GM23338 (cell line): ENCODE results near the gene EPHB3. TPM values are rescaled to one million over a fixed set of nuclear protein-coding genes. Genes with fewer than 3 reads are reported as not detected.

Source experiments
- ATAC-seq: fragments of 200-7000 bp; cut with Tn5 transposase; 3 replicates; pipeline ENCODE4 v1.9.1; 2020
- DNase-seq: peaks from one replicate; pipeline ENCODE4 v3.0.0-alpha.2; 2015; ENCODE audit warnings: low spot score
- H2AFZ ChIP-seq: fragments of 200-600 bp; sonication (generic); 2 replicates; pipeline ENCODE4 v1.8.0; 2016; ENCODE audit warnings: antibody characterized with exemption, mild to moderate bottlenecking, moderate library complexity
- H3F3A ChIP-seq: fragments of 200-600 bp; sonication (generic); replicated peaks from 2 replicates; pipeline ENCODE4 v1.8.0; 2017; ENCODE audit warnings: antibody characterized with exemption, mixed run types, low read depth
- H3K27ac ChIP-seq: fragments of 200-600 bp; sonication (generic); 2 replicates; pipeline ENCODE4 v1.6.1; 2016; ENCODE audit warnings: low read depth
- H3K27me3 ChIP-seq: fragments of 200-600 bp; sonication (generic); 2 replicates; pipeline ENCODE4 v1.8.0; 2016; ENCODE audit warnings: mild to moderate bottlenecking, mixed run types, moderate library complexity; ENCODE audit not compliant: insufficient read depth
- H3K36me3 ChIP-seq: fragments of 200-600 bp; sonication (generic); 2 replicates; pipeline ENCODE4 v1.8.0; 2016; ENCODE audit warnings: mild to moderate bottlenecking; ENCODE audit not compliant: insufficient read depth
- H3K4me1 ChIP-seq: fragments of 200-600 bp; sonication (generic); 2 replicates; pipeline ENCODE4 v1.8.0; 2016; ENCODE audit warnings: mild to moderate bottlenecking, moderate library complexity; ENCODE audit not compliant: insufficient read depth
- H3K4me2 ChIP-seq: fragments of 200-600 bp; sonication (generic); 2 replicates; pipeline ENCODE4 v1.7.1; 2017; ENCODE audit warnings: mixed run types
- H3K4me3 ChIP-seq: fragments of 200-600 bp; sonication (generic); 2 replicates; pipeline ENCODE4 v1.6.1; 2016; ENCODE audit warnings: mixed run types
- H3K79me2 ChIP-seq: fragments of 200-600 bp; sonication (generic); replicated peaks from 2 replicates; pipeline ENCODE4 v1.8.0; 2017; ENCODE audit warnings: mild to moderate bottlenecking; ENCODE audit not compliant: insufficient read depth
- H3K9me2 ChIP-seq: fragments of 200-600 bp; sonication (generic); 2 replicates; pipeline ENCODE4 v1.8.0; 2017; ENCODE audit not compliant: insufficient read depth
- H4K20me1 ChIP-seq: fragments of 200-600 bp; sonication (generic); replicated peaks from 2 replicates; pipeline ENCODE4 v1.8.0; 2017; ENCODE audit warnings: mild to moderate bottlenecking; ENCODE audit not compliant: insufficient read depth
- H3K27ac Mint-ChIP-seq: 2 replicates; pipeline ENCODE4 v1.8.0; 2020; ENCODE audit warnings: inconsistent platforms, mild to moderate bottlenecking, moderate library complexity, mixed read lengths
- H3K27me3 Mint-ChIP-seq: 3 replicates; pipeline ENCODE4 v1.8.0; 2022; ENCODE audit warnings: low read depth, mild to moderate bottlenecking, moderate library complexity, mixed read lengths, inconsistent platforms; ENCODE audit not compliant: insufficient read depth, poor library complexity
- H3K36me3 Mint-ChIP-seq: 3 replicates; pipeline ENCODE4 v1.8.0; 2021; ENCODE audit warnings: low read depth, mild to moderate bottlenecking, inconsistent platforms, moderate library complexity, mixed read lengths
- H3K4me1 Mint-ChIP-seq: 3 replicates; pipeline ENCODE4 v1.8.0; 2020; ENCODE audit warnings: mild to moderate bottlenecking, inconsistent platforms, mixed read lengths
- H3K4me3 Mint-ChIP-seq: 3 replicates; pipeline ENCODE4 v1.8.0; 2021; ENCODE audit warnings: moderate library complexity, mild to moderate bottlenecking, inconsistent platforms, mixed read lengths
- H3K9me3 Mint-ChIP-seq: 3 replicates; pipeline ENCODE4 v1.8.0; 2020; ENCODE audit warnings: moderate library complexity, mild to moderate bottlenecking, inconsistent platforms, mixed read lengths
- ETS1 ChIP-seq: IDR thresholded peaks from 2 replicates; pipeline ENCODE4 v1.6.1; 2016; ENCODE audit warnings: antibody characterized with exemption
- JUNB ChIP-seq: IDR thresholded peaks from one replicate; pipeline ENCODE4 v1.6.1; 2016; ENCODE audit warnings: antibody characterized with exemption; ENCODE audit not compliant: unreplicated experiment
- NANOG ChIP-seq: IDR thresholded peaks from 2 replicates; pipeline ENCODE4 v1.6.1; 2016; ENCODE audit warnings: antibody characterized with exemption, borderline replicate concordance
- REST ChIP-seq: IDR thresholded peaks from one replicate; pipeline ENCODE4 v1.6.1; 2018; ENCODE audit warnings: antibody characterized with exemption; ENCODE audit not compliant: unreplicated experiment
- STAT1 ChIP-seq: IDR thresholded peaks from one replicate; pipeline ENCODE4 v1.6.1; 2016; ENCODE audit warnings: antibody characterized with exemption; ENCODE audit not compliant: unreplicated experiment
- ZNF331 ChIP-seq: fragments of 250-450 bp; sonication (Bioruptor Pico); IDR thresholded peaks from 2 replicates; pipeline ENCODE4 v1.5.0; 2020; ENCODE audit warnings: low read depth, mild to moderate bottlenecking, moderate library complexity
- ZNF462 ChIP-seq: fragments of 250-450 bp; sonication (Bioruptor Pico); IDR thresholded peaks from 2 replicates; pipeline ENCODE4 v1.5.0; 2020; ENCODE audit warnings: mild to moderate bottlenecking, moderate library complexity
- polyA plus RNA-seq: library from polyadenylated mRNA; unstranded; fragments of >200 nt; fragmentation: Nextera tagmentation; extraction: Ambion mirVana; gene quantifications from 2 replicates; pipeline ENCODE4 v1.2.1, GENCODE V29; 2016
- total RNA-seq: library from RNA; depleted of rRNA; stranded (reverse); fragments of >200 nt; shearing (Covaris generic); gene quantifications from 2 replicates; pipeline ENCODE4 v1.2.3, GENCODE V29; 2014

EPHB3 gene
- total and polyA plus RNA-seq, 2 experiments from 2014 or later, result 0.57 to 2.0 TPM

- TF ChIP-seq REST, result no peak
- no peak for TF ChIP-seq STAT1
- no peak for TF ChIP-seq ZNF462 (CRISPR knock-in tag)
These were observed 8.2 kb upstream of the EPHB3 start (continued) for GRCh38 chr3:184553385-184553784.

- Mint-ChIP-seq H3K36me3 (no peaks in the 10 kb centered on the region), H3K4me1 (peaks cover 31% of the 10 kb centered on the region), H3K27me3 (peaks cover 38% of the 10 kb centered on the region), H3K4me3 (no peak overlapping the region), H3K27ac (no peak overlapping the region), H3K9me3 (no peaks in the 10 kb centered on the region)
- H4K20me1 ChIP-seq, result no peaks in the 10 kb centered on the region
- H3K27ac ChIP-seq, result no peak overlapping the region
- TF ChIP-seq STAT1 (no peak), ZNF331 (CRISPR knock-in tag) (no peak), ETS1 (no peak), JUNB (no peak), NANOG (no peak)
- H3K27me3 ChIP-seq, result peaks cover 24% of the 10 kb centered on the region
- H3K4me1 ChIP-seq, result peaks cover 17% of the 10 kb centered on the region
- H3K9me2 ChIP-seq, result no peaks in the 10 kb centered on the region; the same call in 1 of the 2 replicates
- no peaks in the 10 kb centered on the region for H3K36me3 ChIP-seq
- H3K4me2 ChIP-seq, result no peak overlapping the region
- no peak overlapping the region for H2AFZ ChIP-seq
- no peak overlapping the region for H3K4me3 ChIP-seq
- no peak for DNase-seq
- no peaks in the 10 kb centered on the region for H3F3A ChIP-seq
- ATAC-seq, result no peak
- no peaks in the 10 kb centered on the region for H3K79me2 ChIP-seq
These were observed 7.1 kb upstream of the EPHB3 start for GRCh38 chr3:184554461-184554860.
